Forelimb muscle (tissue), 1 donor: ENCODE data around the gene LRBA. TPM values are rescaled to one million over a fixed set of nuclear protein-coding genes. Genes with fewer than 3 reads are reported as not detected.
"Not testable (repeated sequence)": the region's sequence is repeated elsewhere in the genome, so short reads cannot be mapped to it uniquely, and the experiment has no call there.

ENCODE experiments used
- DNase-seq: peaks from one replicate; pipeline ENCODE4 v3.0.0-alpha.2; 2013; ENCODE audit warnings: low read depth
- polyA plus RNA-seq: library from polyadenylated mRNA; unstranded; fragments of 120-200 nt; gene quantifications from one replicate; pipeline ENCODE4 v1.2.1, GENCODE V29; 2013; ENCODE audit not compliant: insufficient read length

LRBA gene
- polyA plus RNA-seq, 1 donor = 21.0 TPM

GRCh38 chr4:150943126-150943525 is 72.0 kb downstream of the LRBA start:
- DNase-seq = no peak

- no peak for DNase-seq
Measured at GRCh38 chr4:150942539-150942938, 72.5 kb downstream of the LRBA start.

- no peak for DNase-seq
Measured at GRCh38 chr4:150940123-150940522, 75.0 kb downstream of the LRBA start.

- no peak for DNase-seq
Measured at GRCh38 chr4:150939530-150939929, 75.6 kb downstream of the LRBA start.

GRCh38 chr4:150938873-150939499 is 76.1 kb downstream of the LRBA start:
- DNase-seq = no peak

GRCh38 chr4:150938417-150938816 is 76.7 kb downstream of the LRBA start:
- DNase-seq = no peak

GRCh38 chr4:150934022-150934421 is 81.1 kb downstream of the LRBA start:
- DNase-seq = no peak

- no peak for DNase-seq
Measured at GRCh38 chr4:150931796-150932195, 83.3 kb downstream of the LRBA start.

- DNase-seq = no peak
Measured at GRCh38 chr4:150931005-150931404, 84.1 kb downstream of the LRBA start.

- no peak for DNase-seq
Measured at GRCh38 chr4:150923945-150924344, 91.1 kb downstream of the LRBA start.

- DNase-seq = not testable (repeated sequence)
Measured at GRCh38 chr4:150921486-150921885, 93.6 kb downstream of the LRBA start.

- DNase-seq = not testable (repeated sequence)
Measured at GRCh38 chr4:150918562-150918961, 96.5 kb downstream of the LRBA start.

GRCh38 chr4:150911326-150911725 is 103.8 kb downstream of the LRBA start:
- DNase-seq = no peak

GRCh38 chr4:150909116-150909515 is 106.0 kb downstream of the LRBA start:
- no peak for DNase-seq

GRCh38 chr4:150906987-150907633 is 108.0 kb downstream of the LRBA start:
- DNase-seq = no peak

GRCh38 chr4:150904671-150905070 is 110.4 kb downstream of the LRBA start:
- no peak for DNase-seq

- no peak for DNase-seq
Measured at GRCh38 chr4:150903603-150904002, 111.5 kb downstream of the LRBA start.

GRCh38 chr4:150896497-150896896 is 118.6 kb downstream of the LRBA start:
- DNase-seq = no peak

- no peak for DNase-seq
Measured at GRCh38 chr4:150890246-150890645, 124.8 kb downstream of the LRBA start.

GRCh38 chr4:150889306-150889705 is 125.8 kb downstream of the LRBA start:
- DNase-seq = no peak

- DNase-seq = no peak
Measured at GRCh38 chr4:150888625-150889024, 126.5 kb downstream of the LRBA start.

GRCh38 chr4:150888217-150888616 is 126.9 kb downstream of the LRBA start:
- DNase-seq = no peak

GRCh38 chr4:150886597-150886996 is 128.5 kb downstream of the LRBA start:
- DNase-seq = no peak

GRCh38 chr4:150884625-150885024 is 130.5 kb downstream of the LRBA start:
- no peak for DNase-seq
